ENCODE results near the gene PROB1. TPM values are rescaled to one million over a fixed set of nuclear protein-coding genes. Genes with fewer than 3 reads are reported as not detected.

PROB1 gene
- total RNA-seq, 1 experiment from 2014 or later, result 6.2 TPM

Other genes with a start within 250 kb of the PROB1 start
- 37.0 and 41.4 TPM in 2 replicates for gene SIL1, start 196.7 kb downstream of the PROB1 start, total RNA-seq (2014; rRNA removed)
- 268 and 269 TPM in 2 replicates for gene MATR3, start 101.4 kb downstream of the PROB1 start, total RNA-seq (2014; rRNA removed)
- gene PAIP2, start 53.2 kb downstream of the PROB1 start, total RNA-seq (2014; rRNA removed), result 50.1 and 56.5 TPM in 2 replicates
- gene SLC23A1, start 11.8 kb downstream of the PROB1 start, total RNA-seq (2014; rRNA removed), result not detected in 2 replicates
- gene MZB1, start 5.2 kb downstream of the PROB1 start, total RNA-seq (2014; rRNA removed), result not detected in 2 replicates
- 3.7 and 4.1 TPM in 2 replicates for gene SPATA24, start 9.0 kb upstream of the PROB1 start, total RNA-seq (2014; rRNA removed)
- gene DNAJC18, start 44.4 kb upstream of the PROB1 start, total RNA-seq (2014; rRNA removed), result 10.9 and 13.5 TPM in 2 replicates
- 0.19 and 0.40 TPM in 2 replicates for gene ECSCR, start 67.6 kb upstream of the PROB1 start, total RNA-seq (2014; rRNA removed)
- not detected in 2 replicates for gene SMIM33, start 75.9 kb upstream of the PROB1 start, total RNA-seq (2014; rRNA removed)
- 79.2 and 92.7 TPM in 2 replicates for gene STING1, start 87.7 kb upstream of the PROB1 start, total RNA-seq (2014; rRNA removed)
- gene UBE2D2, start 166.2 kb upstream of the PROB1 start, total RNA-seq (2014; rRNA removed), result 80.0 and 88.2 TPM in 2 replicates